IMR-90 (cell line): ENCODE measurements around the gene DLGAP4. TPM values are rescaled to one million over a fixed set of nuclear protein-coding genes. Genes with fewer than 3 reads are reported as not detected.

Source experiments
- CTCF ChIP-seq: conservative IDR thresholded peaks from 2 replicates; pipeline ENCODE4 v1.5.1; 2012; ENCODE audit warnings: mild to moderate bottlenecking, low read depth, low read length, improper control_type of control experiment
- MAFK ChIP-seq: IDR thresholded peaks from 2 replicates; pipeline ENCODE4 v1.6.1; 2012; ENCODE audit warnings: low read depth, low read length, improper control_type of control experiment
- MXI1 ChIP-seq: IDR thresholded peaks from 2 replicates; pipeline ENCODE4 v1.6.1; 2012; ENCODE audit warnings: low read depth, mild to moderate bottlenecking, low read length, moderate library complexity, borderline replicate concordance
- RAD21 ChIP-seq: IDR thresholded peaks from 2 replicates; pipeline ENCODE4 v1.6.1; 2012; ENCODE audit warnings: low read length, improper control_type of control experiment
- polyA plus RNA-seq, 3 experiments: library from polyadenylated mRNA; depleted of rRNA; stranded (reverse); fragments of >200 nt; gene quantifications; 2 replicates each; pipeline ENCODE4 v1.2.3, GENCODE V29; 2012; ENCODE audit warnings: low replicate concordance in 1 of 3
- total RNA-seq: library from RNA; depleted of rRNA; stranded (reverse); fragments of >200 nt; gene quantifications from 2 replicates; pipeline ENCODE4 v1.2.3, GENCODE V29; 2012

DLGAP4 gene
- total and polyA plus RNA-seq, 2 of the 4 experiments (the other 2 are of a cell fraction) = 32.3 to 73.2 TPM

GRCh38 chr20:36471885-36472636 lies 165.9 kb downstream of the DLGAP4 start (continued):
- TF ChIP-seq CTCF = no peak
- TF ChIP-seq RAD21 = no peak
- TF ChIP-seq MXI1 = no peak
- no peak for TF ChIP-seq MAFK
